ENCODE measurements around the gene PI4K2B.
A peak's percentile ranks its signal among the peaks of the same experiment; 100 is the strongest.
"Not testable (repeated sequence)": the region's sequence is repeated elsewhere in the genome, so short reads cannot be mapped to it uniquely, and the experiment has no call there.

The PI4K2B gene

GRCh38 chr4:25306518-25307057 is 72.8 kb downstream of the PI4K2B start:
- DNase-seq (ENCODE audit: low read depth), result no peak

GRCh38 chr4:25307596-25307995 is 73.8 kb downstream of the PI4K2B start:
- no peak for DNase-seq (ENCODE audit: low read depth)

- DNase-seq (ENCODE audit: low read depth), result no peak
Measured at GRCh38 chr4:25308306-25308705, 74.5 kb downstream of the PI4K2B start.

GRCh38 chr4:25308761-25309160 is 74.9 kb downstream of the PI4K2B start:
- DNase-seq (ENCODE audit: low read depth), result no peak

- DNase-seq (ENCODE audit: low read depth), result no peak
Measured at GRCh38 chr4:25310066-25310802, 76.4 kb downstream of the PI4K2B start.

- DNase-seq (ENCODE audit: low read depth), result no peak
Measured at GRCh38 chr4:25310803-25311166, 77.0 kb downstream of the PI4K2B start.

GRCh38 chr4:25312496-25313200 is 78.8 kb downstream of the PI4K2B start, which contains the start of gene ZCCHC4:
TSS of gene ZCCHC4 (plus strand) at chr4:25312774. CDS start at chr4:25312810, 36 bp downstream.
- peak; percentile 74 for DNase-seq (ENCODE audit: low read depth)

GRCh38 chr4:25313201-25313895 is 79.5 kb downstream of the PI4K2B start:
- DNase-seq (ENCODE audit: low read depth), result no peak

GRCh38 chr4:25320336-25320735 is 86.5 kb downstream of the PI4K2B start:
- no peak for DNase-seq (ENCODE audit: low read depth)

GRCh38 chr4:25320773-25321172 is 86.9 kb downstream of the PI4K2B start:
- DNase-seq (ENCODE audit: low read depth), result no peak

GRCh38 chr4:25321703-25322102 is 87.9 kb downstream of the PI4K2B start:
- DNase-seq (ENCODE audit: low read depth), result no peak

- DNase-seq (ENCODE audit: low read depth), result not testable (repeated sequence)
Measured at GRCh38 chr4:25328463-25328862, 94.6 kb downstream of the PI4K2B start.
